ENCODE results near the gene DIS3L2.

DIS3L2 gene

DNA sequence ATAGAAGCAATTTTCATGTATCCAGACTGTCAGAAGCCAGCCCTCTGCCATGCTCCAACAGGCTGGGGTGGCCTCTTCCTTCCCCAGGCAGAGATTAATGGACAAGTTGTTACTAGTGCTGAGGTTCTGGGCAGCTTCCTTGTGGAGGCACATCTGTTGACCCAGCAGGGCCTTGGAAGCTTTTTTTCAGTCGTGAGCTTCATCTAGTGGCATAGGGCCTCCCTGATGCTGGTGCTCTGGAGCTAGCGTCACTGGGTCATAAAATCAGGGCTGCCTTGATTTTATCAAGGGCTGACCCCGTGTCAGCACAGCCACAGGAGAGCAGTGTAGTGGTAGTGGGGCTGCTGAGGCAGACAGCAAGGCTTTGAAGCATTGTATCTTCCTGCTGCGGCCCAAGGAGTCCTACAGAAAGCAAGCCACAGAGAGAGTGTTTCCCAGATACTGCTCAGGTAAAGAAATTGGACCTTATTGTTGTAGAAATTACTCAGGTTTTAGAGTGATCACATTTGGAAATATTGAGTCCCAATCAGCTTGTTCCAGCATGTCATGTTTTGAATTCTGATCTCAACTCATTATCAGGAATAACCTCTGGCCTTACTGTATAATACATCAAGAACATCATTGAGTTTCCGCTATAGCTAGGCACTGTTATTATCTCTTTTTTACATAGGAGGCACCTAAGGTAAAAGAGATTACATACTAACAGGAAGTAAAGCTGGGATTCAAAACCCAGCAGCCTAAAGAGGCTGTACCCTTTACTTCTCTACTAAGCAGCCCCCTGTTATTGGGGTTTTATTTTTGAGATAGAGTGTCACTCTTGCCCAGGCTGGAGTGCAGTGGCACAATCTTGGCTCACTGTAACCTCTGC lies 324.7 kb downstream of the DIS3L2 start:
- no peaks in the 10 kb centered on the region for H3K4me1 ChIP-seq (ENCODE audit: low read length)
- H2AFZ ChIP-seq (ENCODE audit: low read depth, low read length) = no peak overlapping the region
- no peak overlapping the region for H3K9ac ChIP-seq (ENCODE audit: low read length)
- H3K36me3 ChIP-seq (replicated peaks; ENCODE audit: low read depth, low read length) = no peaks in the 10 kb centered on the region
- H3K27ac ChIP-seq (ENCODE audit: low read length) = no peak overlapping the region
- TF ChIP-seq, protein P1, sequence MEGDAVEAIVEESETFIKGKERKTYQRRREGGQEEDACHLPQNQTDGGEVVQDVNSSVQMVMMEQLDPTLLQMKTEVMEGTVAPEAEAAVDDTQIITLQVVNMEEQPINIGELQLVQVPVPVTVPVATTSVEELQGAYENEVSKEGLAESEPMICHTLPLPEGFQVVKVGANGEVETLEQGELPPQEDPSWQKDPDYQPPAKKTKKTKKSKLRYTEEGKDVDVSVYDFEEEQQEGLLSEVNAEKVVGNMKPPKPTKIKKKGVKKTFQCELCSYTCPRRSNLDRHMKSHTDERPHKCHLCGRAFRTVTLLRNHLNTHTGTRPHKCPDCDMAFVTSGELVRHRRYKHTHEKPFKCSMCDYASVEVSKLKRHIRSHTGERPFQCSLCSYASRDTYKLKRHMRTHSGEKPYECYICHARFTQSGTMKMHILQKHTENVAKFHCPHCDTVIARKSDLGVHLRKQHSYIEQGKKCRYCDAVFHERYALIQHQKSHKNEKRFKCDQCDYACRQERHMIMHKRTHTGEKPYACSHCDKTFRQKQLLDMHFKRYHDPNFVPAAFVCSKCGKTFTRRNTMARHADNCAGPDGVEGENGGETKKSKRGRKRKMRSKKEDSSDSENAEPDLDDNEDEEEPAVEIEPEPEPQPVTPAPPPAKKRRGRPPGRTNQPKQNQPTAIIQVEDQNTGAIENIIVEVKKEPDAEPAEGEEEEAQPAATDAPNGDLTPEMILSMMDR (IDR thresholded peaks at IDR 0.05; ENCODE audit: low read depth, low read length) = no peak
- H3K79me2 ChIP-seq (ENCODE audit: low read length) = no peaks in the 10 kb centered on the region
- H4K20me1 ChIP-seq (ENCODE audit: insufficient read depth, low read length) = no peaks in the 10 kb centered on the region
- H3K4me3 ChIP-seq (ENCODE audit: low read length) = no peak overlapping the region
- no peaks in the 10 kb centered on the region for H3K27me3 ChIP-seq (ENCODE audit: low read depth, low read length)
- H3K4me2 ChIP-seq (ENCODE audit: low read length) = no peak overlapping the region
- H3K9me3 ChIP-seq (ENCODE audit: insufficient read depth, low read length) = no peaks in the 10 kb centered on the region

DNA sequence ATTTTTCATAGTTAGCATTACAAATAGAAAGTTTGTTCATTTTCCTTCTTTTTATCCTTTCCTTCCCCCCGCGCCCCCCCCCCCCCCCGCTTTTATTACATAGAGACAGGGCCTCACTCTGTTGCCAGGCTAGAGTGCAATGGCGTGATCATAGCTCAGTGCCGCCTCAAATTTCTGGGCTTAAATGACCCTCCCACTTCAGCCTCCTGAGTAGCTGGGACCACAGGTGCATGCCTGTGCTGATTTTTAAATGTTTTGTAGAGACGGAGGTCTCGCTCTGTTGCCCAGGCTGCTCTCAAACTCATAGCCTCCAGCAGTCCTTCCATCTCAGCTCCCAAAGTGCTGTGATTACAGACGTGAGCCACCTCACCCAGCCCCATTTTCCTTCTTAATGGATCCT lies 325.8 kb downstream of the DIS3L2 start:
- H3K79me2 ChIP-seq (ENCODE audit: low read length) = no peaks in the 10 kb centered on the region
- H3K27ac ChIP-seq (ENCODE audit: low read length) = no peak overlapping the region
- H3K9me3 ChIP-seq (ENCODE audit: insufficient read depth, low read length) = no peaks in the 10 kb centered on the region
- H3K4me1 ChIP-seq (ENCODE audit: low read length) = no peaks in the 10 kb centered on the region
- H3K9ac ChIP-seq (ENCODE audit: low read length) = no peak overlapping the region
- H3K4me3 ChIP-seq (ENCODE audit: low read length) = no peak overlapping the region
- no peaks in the 10 kb centered on the region for H3K27me3 ChIP-seq (ENCODE audit: low read depth, low read length)
- no peak overlapping the region for H3K4me2 ChIP-seq (ENCODE audit: low read length)
- H4K20me1 ChIP-seq (ENCODE audit: insufficient read depth, low read length) = no peaks in the 10 kb centered on the region
- H3K36me3 ChIP-seq (replicated peaks; ENCODE audit: low read depth, low read length) = no peaks in the 10 kb centered on the region
- TF ChIP-seq, protein P1 (IDR thresholded peaks at IDR 0.05; ENCODE audit: low read depth, low read length) = no peak
- TF ChIP-seq EZH2phosphoT487 (IDR thresholded peaks at IDR 0.05; ENCODE audit: low read depth) = no peak
- no peak overlapping the region for H2AFZ ChIP-seq (ENCODE audit: low read depth, low read length)

DNA sequence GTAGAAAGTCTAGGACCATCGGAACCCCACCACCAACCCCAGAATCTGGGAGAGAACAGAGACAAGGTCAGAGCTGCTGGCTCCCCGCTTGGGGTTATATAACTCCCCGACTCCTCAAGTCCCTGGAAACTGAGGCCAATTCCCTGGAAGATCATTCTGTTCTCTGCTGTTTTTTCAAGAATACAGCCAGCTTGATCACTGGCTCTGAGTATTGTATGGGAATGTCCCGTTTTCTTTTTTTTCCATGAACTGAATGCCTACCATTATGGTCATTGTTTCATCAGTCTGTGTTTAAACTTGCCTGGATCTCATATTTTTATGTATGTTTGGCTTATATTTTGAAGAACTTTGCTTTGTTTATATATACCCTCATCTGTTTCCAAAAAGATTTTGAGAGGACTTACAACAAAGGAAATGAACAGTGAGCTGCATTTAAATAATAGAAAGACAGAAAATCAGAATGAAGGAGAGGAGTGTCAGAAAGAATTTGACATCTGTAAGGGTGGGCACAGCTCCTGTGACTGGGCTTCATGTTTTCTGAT lies 327.0 kb downstream of the DIS3L2 start:
- TF ChIP-seq, protein P1 (IDR thresholded peaks at IDR 0.05; ENCODE audit: low read depth, low read length) = no peak
- TF ChIP-seq EZH2phosphoT487 (IDR thresholded peaks at IDR 0.05; ENCODE audit: low read depth) = no peak
- H3K4me2 ChIP-seq (ENCODE audit: low read length) = no peak overlapping the region
- H2AFZ ChIP-seq (ENCODE audit: low read depth, low read length) = no peak overlapping the region
- H3K9ac ChIP-seq (ENCODE audit: low read length) = no peak overlapping the region
- H3K27me3 ChIP-seq (ENCODE audit: low read depth, low read length) = no peaks in the 10 kb centered on the region
- H3K4me3 ChIP-seq (ENCODE audit: low read length) = no peak overlapping the region
- H3K9me3 ChIP-seq (ENCODE audit: insufficient read depth, low read length) = no peaks in the 10 kb centered on the region
- no peaks in the 10 kb centered on the region for H3K79me2 ChIP-seq (ENCODE audit: low read length)
- H3K4me1 ChIP-seq (ENCODE audit: low read length) = peaks cover under 1% of the 10 kb centered on the region; the same call in 1 of the 2 replicates
- H3K36me3 ChIP-seq (replicated peaks; ENCODE audit: low read depth, low read length) = no peaks in the 10 kb centered on the region
- no peaks in the 10 kb centered on the region; the same call in 1 of the 2 replicates for H4K20me1 ChIP-seq (ENCODE audit: insufficient read depth, low read length)
- no peak overlapping the region for H3K27ac ChIP-seq (ENCODE audit: low read length)

DNA sequence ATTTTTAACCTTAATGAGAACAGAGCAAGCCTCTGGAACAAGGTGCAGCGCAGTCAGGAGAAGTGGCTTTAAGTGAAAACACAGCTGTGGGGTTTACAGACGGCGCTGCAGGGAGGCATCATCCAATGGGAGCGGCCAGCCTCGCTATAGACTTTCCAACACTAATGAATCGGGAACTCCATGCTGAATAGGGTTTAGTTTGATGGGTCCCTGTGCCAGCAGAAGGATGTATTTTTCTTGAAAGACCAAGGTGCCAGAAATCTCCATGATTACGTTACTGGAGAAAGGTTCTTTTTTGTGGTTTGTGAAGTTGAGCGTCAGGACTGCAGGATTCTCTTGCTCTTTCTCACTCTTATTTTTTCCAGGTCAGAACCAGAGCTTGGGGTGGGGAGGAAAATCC lies 329.2 kb downstream of the DIS3L2 start:
- no peak overlapping the region for H3K4me3 ChIP-seq (ENCODE audit: low read length)
- H3K4me1 ChIP-seq (ENCODE audit: low read length) = peaks cover 3% of the 10 kb centered on the region; the same call in 1 of the 2 replicates
- no peak for TF ChIP-seq EZH2phosphoT487 (IDR thresholded peaks at IDR 0.05; ENCODE audit: low read depth)
- TF ChIP-seq, protein P1 (IDR thresholded peaks at IDR 0.05; ENCODE audit: low read depth, low read length) = no peak
- no peak overlapping the region for H3K4me2 ChIP-seq (ENCODE audit: low read length)
- no peak overlapping the region for H2AFZ ChIP-seq (ENCODE audit: low read depth, low read length)
- H4K20me1 ChIP-seq (ENCODE audit: insufficient read depth, low read length) = no peaks in the 10 kb centered on the region; the same call in 1 of the 2 replicates
- H3K79me2 ChIP-seq (ENCODE audit: low read length) = no peaks in the 10 kb centered on the region
- no peaks in the 10 kb centered on the region for H3K9me3 ChIP-seq (ENCODE audit: insufficient read depth, low read length)
- no peaks in the 10 kb centered on the region for H3K27me3 ChIP-seq (ENCODE audit: low read depth, low read length)
- no peak overlapping the region for H3K27ac ChIP-seq (ENCODE audit: low read length)
- H3K9ac ChIP-seq (ENCODE audit: low read length) = no peak overlapping the region
- H3K36me3 ChIP-seq (replicated peaks; ENCODE audit: low read depth, low read length) = no peaks in the 10 kb centered on the region

Data from OCI-LY3 (cell line).